ENCODE results near the gene CREB3L4. TPM values are rescaled to one million over a fixed set of nuclear protein-coding genes. Genes with fewer than 3 reads are reported as not detected.
"Not testable (repeated sequence)": the region's sequence is repeated elsewhere in the genome, so short reads cannot be mapped to it uniquely, and the experiment has no call there.

The CREB3L4 gene
- total and polyA plus RNA-seq, 7 donors = 3.7 to 12.6 (median 5.3) TPM

- intact Hi-C loops (cut with DNase I) = loop anchor here in 1 of 2 donors (10.0 kb wide), 1 partner anchor 279 kb away; the partner anchor contains the start of gene HAX1
- DNase-seq (no peak), ATAC-seq (no peak)
- 89 to 97% (median 95%) methylated on average over 11 of the region's 11 CpGs for WGBS, 3 donors
- H3K27me3 ChIP-seq (ENCODE audit: insufficient read depth in 3 of 3, low read length in 2 of 3) = no peaks in the 10 kb centered on the region
- peaks cover 25% of the 10 kb centered on the region for H3K4me1 ChIP-seq
- TF ChIP-seq CTCF (IDR thresholded peaks at IDR 0.05) = no peak
- H3K27ac ChIP-seq = no peak overlapping the region
- no peak overlapping the region for H3K4me3 ChIP-seq
- peaks cover 10 to 47% of the 10 kb centered on the region in 2 donors for H3K36me3 ChIP-seq (ENCODE audit: insufficient read depth in 1 of 2, low read depth in 1 of 2)
- H3K9me3 ChIP-seq = no peaks in the 10 kb centered on the region
Measured at GRCh38 chr1:153995640-153996039, 27.9 kb downstream of the CREB3L4 start.

GRCh38 chr1:153996882-153997281 lies 29.2 kb downstream of the CREB3L4 start:
- H3K4me1 ChIP-seq = peaks cover 20% of the 10 kb centered on the region
- H3K27ac ChIP-seq = not testable (repeated sequence)
- WGBS, 3 donors = 92 to 96% (median 95%) methylated on average over 10 of the region's 10 CpGs

GRCh38 chr1:154000420-154000819 lies 32.7 kb downstream of the CREB3L4 start:
- Histone ChIP-seq H3K9me3 (no peaks in the 10 kb centered on the region), H3K27ac (no peak overlapping the region), H3K36me3 (ENCODE audit: insufficient read depth in 1 of 2, low read depth in 1 of 2) (peaks cover 0 to 4% of the 10 kb centered on the region in 2 donors), H3K27me3 (ENCODE audit: insufficient read depth in 3 of 3, low read length in 2 of 3) (no peaks in the 10 kb centered on the region), H3K4me3 (no peak overlapping the region), H3K4me1 (no peaks in the 10 kb centered on the region)
- DNase-seq (no peak), ATAC-seq (no peak)
- 80 to 85% (median 83%) methylated on average over 4 of the region's 4 CpGs for WGBS, 3 donors
- intact Hi-C loops (cut with DNase I) = no loop called here
- no peak for TF ChIP-seq CTCF (IDR thresholded peaks at IDR 0.05)

More at GRCh38 chr1:153996882-153997281, 29.2 kb downstream of the CREB3L4 start:
- H3K27me3 ChIP-seq (ENCODE audit: insufficient read depth in 3 of 3, low read length in 2 of 3); DNase-seq; ATAC-seq; H3K9me3 ChIP-seq; H3K4me3 ChIP-seq: not testable (repeated sequence)
- intact Hi-C loops (cut with DNase I) = loop anchor here in 1 of 2 donors (10.0 kb wide), 1 partner anchor 278 kb away; the partner anchor contains the start of gene HAX1
- H3K36me3 ChIP-seq (ENCODE audit: insufficient read depth in 1 of 2, low read depth in 1 of 2) = peaks cover 10 to 38% of the 10 kb centered on the region in 2 donors

GRCh38 chr1:154006136-154006535 lies 38.4 kb downstream of the CREB3L4 start:
- WGBS, 3 donors = 95 to 98% (median 97%) methylated on average over 3 of the region's 3 CpGs
- ATAC-seq = no peak
- intact Hi-C loops (cut with DNase I) = no loop called here
- Histone ChIP-seq H3K27ac (no peak overlapping the region), H3K27me3 (ENCODE audit: insufficient read depth in 3 of 3, low read length in 2 of 3) (no peaks in the 10 kb centered on the region), H3K4me3 (no peak overlapping the region), H3K36me3 (ENCODE audit: insufficient read depth in 1 of 2, low read depth in 1 of 2) (no peaks in the 10 kb centered on the region), H3K9me3 (no peaks in the 10 kb centered on the region), H3K4me1 (no peaks in the 10 kb centered on the region)
- DNase-seq = no peak
- no peak for TF ChIP-seq CTCF (IDR thresholded peaks at IDR 0.05)

GRCh38 chr1:154012129-154012528 lies 44.4 kb downstream of the CREB3L4 start:
- intact Hi-C loops (cut with DNase I) = loop anchor here in 1 of 2 donors (10.0 kb wide), 1 partner anchor 103 kb away; no protein-coding TSS in a partner anchor
- no peak for TF ChIP-seq CTCF (IDR thresholded peaks at IDR 0.05)
- DNase-seq = no peak
- no peak overlapping the region for H3K27ac ChIP-seq
- H3K4me3 ChIP-seq = no peak overlapping the region
- H3K4me1 ChIP-seq = no peaks in the 10 kb centered on the region
- 68 to 77% (median 69%) methylated on average over 1 of the region's 1 CpG for WGBS, 3 donors
- no peaks in the 10 kb centered on the region for H3K36me3 ChIP-seq (ENCODE audit: insufficient read depth in 1 of 2, low read depth in 1 of 2)
- ATAC-seq = no peak
- no peaks in the 10 kb centered on the region for H3K27me3 ChIP-seq (ENCODE audit: insufficient read depth in 3 of 3, low read length in 2 of 3)
- no peaks in the 10 kb centered on the region for H3K9me3 ChIP-seq

- not testable (repeated sequence) for H3K27me3 ChIP-seq (ENCODE audit: insufficient read depth in 3 of 3, low read length in 2 of 3); DNase-seq; H3K4me3 ChIP-seq; H3K4me1 ChIP-seq; H3K9me3 ChIP-seq; H3K36me3 ChIP-seq (ENCODE audit: insufficient read depth in 1 of 2, low read depth in 1 of 2); H3K27ac ChIP-seq; ATAC-seq
- WGBS, 3 donors = 92 to 96% (median 96%) methylated on average over 14 of the region's 14 CpGs
- intact Hi-C loops (cut with DNase I) = loop anchor here in 1 of 2 donors (10.0 kb wide), 1 partner anchor 102 kb away; no protein-coding TSS in a partner anchor
Measured at GRCh38 chr1:154012543-154012942, 44.8 kb downstream of the CREB3L4 start.

Measured in psoas muscle (tissue), 8 donors.